Fibroblast of villous mesenchyme (primary cell): Measurements from ENCODE around the gene CFAP46. TPM values are rescaled to one million over a fixed set of nuclear protein-coding genes. Genes with fewer than 3 reads are reported as not detected.

Source experiments
- DNase-seq: peaks from one replicate; pipeline ENCODE4 v3.0.0-alpha.2; 2010; ENCODE audit warnings: low read depth
- H3K4me3 ChIP-seq: 2 replicates; pipeline ENCODE4 v1.5.1; 2011; ENCODE audit warnings: low read depth, mild to moderate bottlenecking, low read length
- CTCF ChIP-seq: IDR thresholded peaks from 2 replicates; pipeline ENCODE4 v1.5.1; 2012; ENCODE audit warnings: low read depth, mild to moderate bottlenecking, low read length; ENCODE audit not compliant: insufficient read depth
- total RNA-seq: library from RNA; depleted of rRNA; stranded (reverse); fragments of >200 nt; gene quantifications from 2 replicates; pipeline ENCODE4 v1.2.3, GENCODE V29; 2012

Gene CFAP46
- total RNA-seq, 1 donor, result under 0.01 TPM

- DNase-seq, result no peak
- no peak overlapping the region for H3K4me3 ChIP-seq
- TF ChIP-seq CTCF, result no peak
Observed at GRCh38 chr10:132886211-132887099, 55.9 kb downstream of the CFAP46 start.

GRCh38 chr10:132885451-132886210, 56.7 kb downstream of the CFAP46 start:
- no peak overlapping the region for H3K4me3 ChIP-seq
- no peak for TF ChIP-seq CTCF
- no peak for DNase-seq

- H3K4me3 ChIP-seq, result no peak overlapping the region
- TF ChIP-seq CTCF, result no peak
- DNase-seq, result no peak
Observed at GRCh38 chr10:132884691-132885271, 57.6 kb downstream of the CFAP46 start.

GRCh38 chr10:132884041-132884440, 58.3 kb downstream of the CFAP46 start:
- no peak for TF ChIP-seq CTCF
- no peak overlapping the region for H3K4me3 ChIP-seq
- no peak for DNase-seq

GRCh38 chr10:132883391-132883881, 58.9 kb downstream of the CFAP46 start:
- TF ChIP-seq CTCF, result no peak
- DNase-seq, result no peak
- H3K4me3 ChIP-seq, result no peak overlapping the region

GRCh38 chr10:132882069-132882951, 60.1 kb downstream of the CFAP46 start:
- H3K4me3 ChIP-seq, result no peak overlapping the region
- no peak for DNase-seq
- TF ChIP-seq CTCF, result no peak
